ENCODE measurements around the gene NDUFC1.

Gene NDUFC1

GRCh38 chr4:139245590-139245989 is 56.7 kb downstream of the NDUFC1 start:
- no peak for DNase-seq

DNA sequence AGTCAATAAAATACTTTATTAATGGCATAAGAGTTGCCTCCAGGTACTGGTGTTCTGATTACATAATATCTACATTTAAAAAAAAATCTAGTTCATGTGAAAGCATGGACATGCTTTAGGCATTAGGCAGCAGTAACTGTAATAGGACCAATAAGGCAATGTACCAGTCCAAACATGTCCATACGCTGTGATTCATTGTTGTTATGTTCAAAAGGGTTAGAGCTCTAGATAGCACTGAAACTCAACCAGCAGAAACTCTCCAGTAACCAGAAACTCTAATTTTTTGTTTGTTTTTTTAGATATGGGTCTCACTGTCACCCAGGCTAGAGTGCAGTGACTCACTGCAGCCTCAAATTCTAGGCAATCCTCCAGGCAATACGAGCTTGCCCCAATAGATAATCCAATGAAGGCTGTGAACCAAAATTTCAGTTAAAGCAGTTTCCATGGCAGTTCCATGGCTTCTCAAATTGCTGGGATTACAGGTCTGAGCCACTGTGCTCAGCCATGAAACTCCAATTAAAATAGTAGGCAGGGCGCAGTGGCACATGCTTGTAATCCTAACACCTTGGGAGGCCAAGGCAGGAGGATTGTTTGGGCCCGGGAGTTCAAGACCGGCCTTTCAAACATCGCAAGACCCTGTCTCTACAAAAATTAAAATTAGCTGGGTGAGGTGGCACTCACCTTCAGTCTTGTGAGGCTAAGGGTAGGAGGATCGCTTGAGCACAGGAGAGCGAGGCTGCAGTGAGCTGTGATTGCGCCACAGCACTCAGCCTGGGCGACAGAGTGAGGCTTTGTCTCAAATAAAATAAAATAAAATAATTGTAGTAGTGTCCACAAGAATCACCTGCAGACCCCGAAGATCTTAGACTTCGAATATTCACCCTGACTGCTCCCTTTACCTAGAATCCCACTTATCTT is 58.6 kb downstream of the NDUFC1 start:
- no peak for DNase-seq

DNA sequence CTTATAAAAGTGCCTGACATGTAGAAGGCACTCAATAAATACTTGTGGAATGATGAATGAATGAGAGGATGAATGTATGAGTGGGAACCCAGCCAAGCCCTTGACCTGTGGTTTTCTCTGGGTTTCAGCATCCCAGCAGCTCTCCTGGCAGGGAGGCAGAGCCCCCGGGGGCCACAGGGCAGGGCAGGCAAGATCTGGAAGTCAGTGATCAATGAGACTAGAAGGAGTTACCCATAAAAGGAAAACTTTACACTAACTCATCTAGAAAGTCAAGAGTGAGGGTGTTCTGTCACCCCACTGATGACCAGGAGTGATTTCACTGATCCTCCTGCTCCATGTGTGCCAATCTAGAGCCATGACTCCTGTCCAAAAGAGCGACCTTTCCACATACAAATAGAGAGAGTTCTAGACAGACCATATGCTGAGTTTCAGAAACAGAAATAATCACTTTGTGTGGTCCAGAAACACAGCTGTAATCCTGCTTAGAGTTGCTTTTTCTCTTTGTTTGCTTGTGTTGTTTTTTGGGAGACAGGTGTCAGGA is 59.7 kb downstream of the NDUFC1 start:
- no peak for DNase-seq

GRCh38 chr4:139241784-139242151 is 60.5 kb downstream of the NDUFC1 start:
- DNase-seq: no peak

- DNase-seq: no peak
Observed at GRCh38 chr4:139241086-139241783, 61.0 kb downstream of the NDUFC1 start.

All from NCI-H526 treated with DMSO at 0.1 percent for 48 hours (cell line).